Tibial nerve (tissue), 4 donors: ENCODE measurements around the gene TMEM242. TPM values are rescaled to one million over a fixed set of nuclear protein-coding genes. Genes with fewer than 3 reads are reported as not detected.

Source experiments
- DNase-seq, 2 donors: peaks; one replicate each; pipeline ENCODE4 v3.0.0-alpha.2; 2019; ENCODE audit warnings: low spot score in 2 of 2
- H3K27ac ChIP-seq, 4 donors: fragments of 200-600 bp; sonication (generic) in 3 of 4; one replicate each; pipeline ENCODE4 v1.5.1; 2017 to 2019; ENCODE audit warnings: mild to moderate bottlenecking in 1 of 4
- H3K27me3 ChIP-seq, 2 donors: fragments of 200-600 bp; sonication (generic) in 1 of 2; one replicate each; pipeline versions ENCODE4 v1.5.1 to v1.6.0; 2017 to 2019
- H3K36me3 ChIP-seq, 3 donors: fragments of 200-600 bp; sonication (generic); one replicate each; pipeline ENCODE4 v1.5.1; 2018 to 2019
- H3K4me1 ChIP-seq, 4 donors: fragments of 200-600 bp; sonication (generic) in 3 of 4; one replicate each; pipeline ENCODE4 v1.5.1; 2017 to 2019
- H3K4me3 ChIP-seq, 4 donors: fragments of 200-600 bp; sonication (generic) in 3 of 4; one replicate each; pipeline ENCODE4 v1.5.1; 2017 to 2019; ENCODE audit warnings: mild to moderate bottlenecking in 1 of 4, moderate library complexity in 1 of 4
- H3K9me3 ChIP-seq, 4 donors: fragments of 200-600 bp; sonication (generic) in 3 of 4; one replicate each; pipeline ENCODE4 v1.5.1; 2017 to 2019
- EP300 ChIP-seq, 2 donors: sonication (generic); formaldehyde crosslinking; IDR thresholded peaks; one replicate each; pipeline ENCODE4 v1.6.1; 2017; ENCODE audit warnings: antibody characterized with exemption in 2 of 2, mild to moderate bottlenecking in 1 of 2
- POLR2A ChIP-seq, 2 donors: fragments of 450-650 bp; IDR thresholded peaks; one replicate each; pipeline ENCODE4 v1.6.1; 2017; ENCODE audit warnings: antibody characterized with exemption in 2 of 2, mild to moderate bottlenecking in 2 of 2, moderate library complexity in 2 of 2
- WGBS, 2 donors: methylation state at CpG; one replicate each; pipeline ENCODE4 v1.1.5; 2018; 5-methylcytosine and 5-hydroxymethylcytosine counted together
- total RNA-seq, 4 donors: library from RNA; depleted of rRNA; stranded (reverse); fragments of >200 nt; gene quantifications; one replicate each; pipeline ENCODE4 v1.1.0, GENCODE V29; 2016
- TF ChIP-seq, protein P1 (sequence below), 5 experiments: fragments of 200-600 bp in 3 of 5; fragments of 450-650 bp in 2 of 5; sonication (generic) in 3 of 5; IDR thresholded peaks; one replicate each; pipeline ENCODE4 v1.5.1; 2016 to 2019; ENCODE audit warnings: antibody characterized with exemption in 5 of 5, mild to moderate bottlenecking in 3 of 5, moderate library complexity in 2 of 5

The TMEM242 gene
- total RNA-seq, 4 donors from 2014 or later = 4.9 to 8.2 (median 7.0) TPM

DNA sequence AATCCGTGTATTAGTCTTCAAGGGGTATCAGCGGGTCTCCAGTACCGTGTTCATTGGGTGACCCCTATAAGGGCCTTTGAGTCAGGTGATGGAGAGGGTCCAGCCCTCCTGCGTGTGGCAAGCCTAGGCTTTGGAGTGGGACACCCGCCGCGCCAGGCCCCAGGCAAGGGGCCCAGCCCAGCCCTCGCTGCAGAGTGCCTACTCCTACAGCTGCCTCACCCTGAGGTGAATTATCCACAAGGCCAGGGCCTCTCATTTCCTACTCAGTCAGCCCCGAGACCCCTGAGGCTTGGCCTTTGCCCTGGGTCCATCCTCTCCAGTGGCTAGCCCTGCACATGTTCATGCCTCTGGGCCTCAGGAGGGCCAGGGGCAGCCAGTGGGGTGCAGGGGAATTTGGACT, 45.1 kb downstream of the TMEM242 start:
- H3K4me1 ChIP-seq = peaks cover 0 to 20% (median 9%) of the 10 kb centered on the region in 4 donors
- no peaks in the 10 kb centered on the region for H3K27me3 ChIP-seq
- H3K36me3 ChIP-seq = no peaks in the 10 kb centered on the region
- no peak overlapping the region for H3K27ac ChIP-seq
- no peak overlapping the region for H3K4me3 ChIP-seq
- H3K9me3 ChIP-seq = no peaks in the 10 kb centered on the region
- TF ChIP-seq, protein P1, sequence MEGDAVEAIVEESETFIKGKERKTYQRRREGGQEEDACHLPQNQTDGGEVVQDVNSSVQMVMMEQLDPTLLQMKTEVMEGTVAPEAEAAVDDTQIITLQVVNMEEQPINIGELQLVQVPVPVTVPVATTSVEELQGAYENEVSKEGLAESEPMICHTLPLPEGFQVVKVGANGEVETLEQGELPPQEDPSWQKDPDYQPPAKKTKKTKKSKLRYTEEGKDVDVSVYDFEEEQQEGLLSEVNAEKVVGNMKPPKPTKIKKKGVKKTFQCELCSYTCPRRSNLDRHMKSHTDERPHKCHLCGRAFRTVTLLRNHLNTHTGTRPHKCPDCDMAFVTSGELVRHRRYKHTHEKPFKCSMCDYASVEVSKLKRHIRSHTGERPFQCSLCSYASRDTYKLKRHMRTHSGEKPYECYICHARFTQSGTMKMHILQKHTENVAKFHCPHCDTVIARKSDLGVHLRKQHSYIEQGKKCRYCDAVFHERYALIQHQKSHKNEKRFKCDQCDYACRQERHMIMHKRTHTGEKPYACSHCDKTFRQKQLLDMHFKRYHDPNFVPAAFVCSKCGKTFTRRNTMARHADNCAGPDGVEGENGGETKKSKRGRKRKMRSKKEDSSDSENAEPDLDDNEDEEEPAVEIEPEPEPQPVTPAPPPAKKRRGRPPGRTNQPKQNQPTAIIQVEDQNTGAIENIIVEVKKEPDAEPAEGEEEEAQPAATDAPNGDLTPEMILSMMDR (IDR thresholded peaks at IDR 0.05) = no peak
- TF ChIP-seq POLR2A (IDR thresholded peaks at IDR 0.05) = no peak
- no peak for TF ChIP-seq EP300 (IDR thresholded peaks at IDR 0.05)
- WGBS, 2 donors = 88 to 94% methylated on average over 9 of the region's 9 CpGs
- no peak for DNase-seq

DNA sequence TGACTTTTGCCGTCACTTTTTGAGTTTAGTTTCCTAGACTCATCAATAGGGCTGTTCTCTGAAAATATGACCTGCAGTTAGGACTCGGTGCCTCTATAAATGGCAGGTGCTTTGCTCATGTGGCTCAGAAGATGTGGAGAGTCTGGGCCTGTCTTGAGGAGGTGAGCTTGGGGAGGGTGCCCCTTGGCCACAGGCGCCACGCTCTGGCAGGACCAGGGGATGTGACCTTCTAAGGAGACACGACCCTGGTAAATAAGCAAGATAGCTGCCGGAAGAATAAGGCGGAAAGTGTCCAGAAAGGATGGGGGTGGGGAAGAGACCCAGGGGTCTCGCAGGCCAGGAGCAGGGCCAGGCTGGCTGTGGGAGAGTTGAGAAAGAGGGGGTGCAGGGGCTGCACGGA, 46.6 kb downstream of the TMEM242 start:
- Histone ChIP-seq H3K27ac (no peak overlapping the region), H3K4me3 (no peak overlapping the region), H3K9me3 (no peaks in the 10 kb centered on the region), H3K36me3 (no peaks in the 10 kb centered on the region), H3K4me1 (peaks cover 0 to 25% (median 9%) of the 10 kb centered on the region in 4 donors), H3K27me3 (no peaks in the 10 kb centered on the region)
- 78 to 82% methylated on average over 9 of the region's 9 CpGs for WGBS, 2 donors
- no peak for TF ChIP-seq POLR2A (IDR thresholded peaks at IDR 0.05)
- TF ChIP-seq EP300 (IDR thresholded peaks at IDR 0.05) = no peak
- no peak for DNase-seq

DNA sequence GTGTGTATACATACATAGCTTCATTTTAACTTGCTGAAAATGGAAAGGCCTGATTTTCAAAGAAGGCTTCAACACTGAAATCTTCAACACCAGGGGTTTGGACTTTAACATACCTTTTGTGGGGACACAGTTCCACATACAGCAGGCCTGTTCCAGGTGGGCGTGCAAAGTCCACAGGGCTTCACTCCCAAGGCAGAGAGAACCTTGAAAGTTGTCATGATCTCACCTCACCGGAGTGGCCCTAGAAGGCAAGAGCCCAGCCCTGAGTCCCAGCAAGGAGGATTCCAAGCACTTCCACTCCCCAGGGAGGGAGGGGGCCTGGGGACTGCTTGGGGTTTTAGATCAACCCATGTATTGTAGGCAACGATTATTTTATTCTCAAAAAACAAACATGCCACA, 47.2 kb downstream of the TMEM242 start:
- H3K27me3 ChIP-seq = no peaks in the 10 kb centered on the region
- H3K27ac ChIP-seq = no peak overlapping the region
- WGBS, 2 donors = 91 to 94% methylated on average over 3 of the region's 3 CpGs
- H3K36me3 ChIP-seq = no peaks in the 10 kb centered on the region
- H3K4me1 ChIP-seq = peaks cover 0 to 25% (median 9%) of the 10 kb centered on the region in 4 donors
- H3K9me3 ChIP-seq = no peaks in the 10 kb centered on the region
- TF ChIP-seq EP300 (IDR thresholded peaks at IDR 0.05) (no peak), POLR2A (IDR thresholded peaks at IDR 0.05) (no peak)
- TF ChIP-seq, protein P1 (IDR thresholded peaks at IDR 0.05) = no peak
- H3K4me3 ChIP-seq = no peak overlapping the region
- no peak for DNase-seq

DNA sequence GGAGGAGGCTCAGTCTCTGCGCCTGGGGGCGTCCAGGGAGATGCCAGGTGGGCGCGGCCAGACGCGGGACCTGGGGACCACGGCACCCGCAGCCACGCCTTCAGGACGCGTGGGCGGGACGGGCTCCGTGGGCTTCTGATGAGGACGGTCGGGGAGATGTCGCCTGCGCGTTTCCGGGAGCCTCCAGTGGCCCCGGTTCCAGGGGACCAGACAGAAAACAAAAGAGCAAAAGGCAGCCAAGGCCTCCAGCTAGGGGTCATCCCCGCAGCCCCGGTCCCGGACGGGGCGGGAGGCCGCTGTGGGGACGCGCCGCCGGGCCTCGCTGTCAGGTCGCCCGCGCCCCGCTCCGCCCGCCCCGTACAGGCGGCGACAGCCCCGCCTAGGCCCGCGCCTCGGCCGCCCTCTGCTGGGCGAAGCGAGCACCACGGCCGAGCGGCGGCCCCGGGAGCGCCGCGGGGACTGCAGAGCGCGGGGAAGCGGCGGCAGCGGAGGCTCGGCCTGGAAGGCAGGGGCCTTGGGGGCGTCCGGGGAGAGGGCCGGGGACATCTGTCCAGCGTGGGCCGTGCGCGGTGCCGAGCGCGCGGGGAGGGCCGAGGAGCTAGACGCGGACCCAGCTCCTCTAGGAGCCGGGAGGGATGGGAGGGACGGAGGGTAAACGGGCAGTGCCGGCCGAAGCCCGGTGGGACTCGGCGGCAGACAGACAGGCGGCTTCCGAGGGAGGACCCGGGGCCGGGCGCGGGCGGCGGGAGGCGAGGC, 48.7 kb downstream of the TMEM242 start:
- H3K9me3 ChIP-seq = no peaks in the 10 kb centered on the region
- peak; percentile 36 to 55 for DNase-seq
- peaks cover 0 to 28% (median 9%) of the 10 kb centered on the region in 4 donors for H3K4me1 ChIP-seq
- H3K36me3 ChIP-seq = no peaks in the 10 kb centered on the region
- no peaks in the 10 kb centered on the region for H3K27me3 ChIP-seq
- TF ChIP-seq POLR2A (IDR thresholded peaks at IDR 0.05) = peak in 1 of 2 donors; percentile 25
- TF ChIP-seq, protein P1 (IDR thresholded peaks at IDR 0.05) = peak; percentile 85 to 98 (median 98)
- TF ChIP-seq EP300 (IDR thresholded peaks at IDR 0.05) = peak in 1 of 2 donors; percentile 9
- 1% methylated on average over 19 to 66 of the region's 93 CpGs for WGBS, 2 donors
- peak overlapping the region; percentile 48 to 87 (median 78) for H3K27ac ChIP-seq
- peak overlapping the region; percentile 53 to 79 (median 60) for H3K4me3 ChIP-seq

DNA sequence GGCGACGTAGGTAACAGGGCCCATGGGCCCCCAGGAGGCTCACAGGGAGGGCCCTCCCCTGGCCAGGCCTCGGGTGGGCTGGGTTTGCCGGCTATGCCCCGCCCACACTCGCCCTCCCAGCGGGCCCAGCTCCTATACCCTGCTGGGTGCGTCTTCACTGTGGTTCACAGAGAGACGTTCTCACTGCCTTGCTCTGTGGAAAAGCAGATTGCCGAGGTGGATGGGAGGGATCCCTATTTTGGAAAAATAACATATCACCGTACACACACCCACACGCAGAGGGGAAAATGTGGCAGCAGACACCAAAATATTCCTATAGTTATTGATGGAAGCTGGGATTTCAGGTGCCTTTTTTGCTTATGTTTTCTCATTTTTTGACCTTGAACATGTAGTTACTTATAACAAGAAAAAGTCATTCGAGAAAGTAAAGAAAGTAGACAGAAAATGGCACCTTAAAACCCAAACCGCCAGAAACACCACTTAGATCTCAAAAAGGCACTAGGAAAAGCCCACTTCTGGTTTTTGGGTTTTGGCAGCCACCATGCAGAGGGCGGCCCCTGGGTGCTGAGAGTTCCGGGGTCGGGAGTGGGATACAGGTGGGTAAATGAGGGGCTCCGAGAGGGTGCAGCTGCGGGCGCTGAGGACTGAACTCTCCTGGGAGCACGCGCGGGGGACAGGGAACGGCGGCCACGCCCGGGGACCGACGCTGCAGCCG, 49.4 kb downstream of the TMEM242 start:
- no peaks in the 10 kb centered on the region for H3K36me3 ChIP-seq
- WGBS, 2 donors = 18 to 19% methylated on average over 24 to 30 of the region's 30 CpGs
- H3K27me3 ChIP-seq = no peaks in the 10 kb centered on the region
- H3K27ac ChIP-seq = peak overlapping the region; percentile 48 to 87 (median 78)
- DNase-seq = no peak
- no peaks in the 10 kb centered on the region for H3K9me3 ChIP-seq
- TF ChIP-seq, protein P1 (IDR thresholded peaks at IDR 0.05) = no peak
- TF ChIP-seq POLR2A (IDR thresholded peaks at IDR 0.05) (no peak), EP300 (IDR thresholded peaks at IDR 0.05) (no peak)
- peaks cover 0 to 35% (median 9%) of the 10 kb centered on the region in 4 donors for H3K4me1 ChIP-seq
- H3K4me3 ChIP-seq = peak overlapping the region; percentile 53 to 79 (median 60)
